ENCODE results near the gene SINHCAF. TPM values are rescaled to one million over a fixed set of nuclear protein-coding genes. Genes with fewer than 3 reads are reported as not detected.

Gene SINHCAF
- total and polyA plus RNA-seq, 9 of the 15 experiments (the other 6 are each of a cell fraction or from before 2014, with no cell fraction given), result 73.2 to 185 (median 110) TPM

DNA sequence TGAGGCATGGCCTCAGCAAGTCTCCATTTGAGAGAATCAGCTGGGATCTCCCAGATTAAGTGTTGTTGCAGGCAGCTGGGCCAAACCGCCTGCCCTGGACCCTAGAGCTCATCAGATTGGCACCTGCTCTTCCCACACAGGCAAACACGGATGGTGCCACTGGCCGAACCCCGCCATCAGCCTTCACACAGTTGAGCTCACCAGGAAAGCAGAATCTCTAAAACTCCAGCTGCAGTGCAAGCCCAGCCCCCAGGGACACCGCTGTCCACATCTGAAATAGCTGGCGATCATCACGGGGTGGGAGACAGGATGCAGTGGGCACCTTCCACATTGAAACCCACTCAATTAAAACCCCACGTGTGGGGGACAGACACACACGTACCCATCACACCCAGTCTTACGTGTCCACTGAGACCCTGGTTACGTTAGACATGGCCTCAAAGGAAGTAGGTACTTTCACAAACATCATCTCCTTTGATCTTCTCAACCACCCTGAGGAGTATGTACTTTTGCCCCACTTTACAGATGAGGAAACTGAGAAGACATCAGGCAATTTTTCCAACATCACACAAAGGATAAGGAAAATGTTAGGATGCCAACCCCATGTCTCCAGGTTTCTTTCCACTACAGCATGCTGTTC, 88.8 kb downstream of the SINHCAF start (continued):
- TF ChIP-seq, protein P1, sequence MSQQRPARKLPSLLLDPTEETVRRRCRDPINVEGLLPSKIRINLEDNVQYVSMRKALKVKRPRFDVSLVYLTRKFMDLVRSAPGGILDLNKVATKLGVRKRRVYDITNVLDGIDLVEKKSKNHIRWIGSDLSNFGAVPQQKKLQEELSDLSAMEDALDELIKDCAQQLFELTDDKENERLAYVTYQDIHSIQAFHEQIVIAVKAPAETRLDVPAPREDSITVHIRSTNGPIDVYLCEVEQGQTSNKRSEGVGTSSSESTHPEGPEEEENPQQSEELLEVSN (IDR thresholded peaks at IDR 0.05; ENCODE audit: borderline replicate concordance in 1 of 2, extremely low read depth in 1 of 2, insufficient read depth in 1 of 2, insufficient read length in 1 of 2, low read depth in 1 of 2, low read length in 1 of 2, poor library complexity in 1 of 2, severe bottlenecking in 1 of 2), result no peak
- TF ChIP-seq ASH1L (IDR thresholded peaks at IDR 0.05; ENCODE audit: borderline replicate concordance, low read depth, partially characterized antibody) (no peak), ETV5 (CRISPR knock-in tag; IDR thresholded peaks at IDR 0.05; ENCODE audit: low read depth) (no peak), CREM (IDR thresholded peaks at IDR 0.05; ENCODE audit: low read depth) (no peak), CBX1 (IDR thresholded peaks at IDR 0.05; ENCODE audit: low read depth) (no peak), PHF21A (IDR thresholded peaks at IDR 0.05; ENCODE audit: borderline replicate concordance, low read depth) (no peak), STAT5A (IDR thresholded peaks at IDR 0.05; ENCODE audit: borderline replicate concordance, low read length) (no peak), NR1H2 (CRISPR knock-in tag; IDR thresholded peaks at IDR 0.05) (no peak), COPS2 (conservative IDR thresholded peaks at IDR 0.05) (no peak), CAMTA2 (CRISPR knock-in tag; conservative IDR thresholded peaks at IDR 0.05) (no peak)
- TF ChIP-seq, protein P2, sequence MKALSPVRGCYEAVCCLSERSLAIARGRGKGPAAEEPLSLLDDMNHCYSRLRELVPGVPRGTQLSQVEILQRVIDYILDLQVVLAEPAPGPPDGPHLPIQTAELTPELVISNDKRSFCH (CRISPR knock-in tag; IDR thresholded peaks at IDR 0.05), result no peak
- TF ChIP-seq, protein P2 (tag; IDR thresholded peaks at IDR 0.05), result no peak

Measured in K562 (cell line).